ENCODE measurements around the gene STK39. TPM values are rescaled to one million over a fixed set of nuclear protein-coding genes. Genes with fewer than 3 reads are reported as not detected.

Gene STK39
- total and polyA plus RNA-seq, 2 donors from 2014 or later = 15.9 to 27.1 TPM

- H3K9me3 ChIP-seq (ENCODE audit: control insufficient read depth in 2 of 3, insufficient read depth in 1 of 3, low read length in 3 of 3) = no peaks in the 10 kb centered on the region
- H3K4me1 ChIP-seq (ENCODE audit: control insufficient read depth in 2 of 3, insufficient read depth in 2 of 3, low read depth in 1 of 3, low read length in 3 of 3) = peaks cover 0 to 7% (median 6%) of the 10 kb centered on the region in 3 donors
- no peak for FAIRE-seq
- TF ChIP-seq CTCF (IDR thresholded peaks at IDR 0.05; ENCODE audit: borderline replicate concordance, extremely low read depth, insufficient read depth) = no peak
- no peak for DNase-seq
- H3K4me3 ChIP-seq (ENCODE audit: low read length in 3 of 3) = no peak overlapping the region
- no peaks in the 10 kb centered on the region for H3K27me3 ChIP-seq (ENCODE audit: control insufficient read depth, insufficient read depth, low read length)
- intact Hi-C loops (cut with DNase I) = no loop called here
- H3K27ac ChIP-seq (ENCODE audit: low read depth in 2 of 2, low read length in 2 of 2) = no peak overlapping the region
- no peak overlapping the region for H3K9ac ChIP-seq (ENCODE audit: low read length in 3 of 3)
- H3K36me3 ChIP-seq (ENCODE audit: control insufficient read depth in 2 of 3, insufficient read depth in 3 of 3, low read length in 3 of 3) = no peaks in the 10 kb centered on the region
Observed at GRCh38 chr2:168207851-168208250, 39.5 kb downstream of the STK39 start.

GRCh38 chr2:168203762-168204693 is 43.4 kb downstream of the STK39 start:
- no peak for TF ChIP-seq CTCF (IDR thresholded peaks at IDR 0.05; ENCODE audit: borderline replicate concordance, extremely low read depth, insufficient read depth)
- H3K27ac ChIP-seq (ENCODE audit: low read depth in 2 of 2, low read length in 2 of 2) = no peak overlapping the region
- no peaks in the 10 kb centered on the region for H3K9me3 ChIP-seq (ENCODE audit: control insufficient read depth in 2 of 3, insufficient read depth in 1 of 3, low read length in 3 of 3)
- DNase-seq = no peak
- intact Hi-C loops (cut with DNase I) = no loop called here
- no peak overlapping the region for H3K4me3 ChIP-seq (ENCODE audit: low read length in 3 of 3)
- peaks cover 0 to 5% (median 0%) of the 10 kb centered on the region in 3 donors for H3K4me1 ChIP-seq (ENCODE audit: control insufficient read depth in 2 of 3, insufficient read depth in 2 of 3, low read depth in 1 of 3, low read length in 3 of 3)
- no peaks in the 10 kb centered on the region for H3K36me3 ChIP-seq (ENCODE audit: control insufficient read depth in 2 of 3, insufficient read depth in 3 of 3, low read length in 3 of 3)
- FAIRE-seq = no peak
- no peaks in the 10 kb centered on the region for H3K27me3 ChIP-seq (ENCODE audit: control insufficient read depth, insufficient read depth, low read length)
- no peak overlapping the region for H3K9ac ChIP-seq (ENCODE audit: low read length in 3 of 3)

GRCh38 chr2:168201584-168202116 is 45.7 kb downstream of the STK39 start:
- H3K27ac ChIP-seq (ENCODE audit: low read depth in 2 of 2, low read length in 2 of 2) = no peak overlapping the region
- no peak for TF ChIP-seq CTCF (IDR thresholded peaks at IDR 0.05; ENCODE audit: borderline replicate concordance, extremely low read depth, insufficient read depth)
- H3K4me3 ChIP-seq (ENCODE audit: low read length in 3 of 3) = no peak overlapping the region
- H3K9ac ChIP-seq (ENCODE audit: low read length in 3 of 3) = no peak overlapping the region
- intact Hi-C loops (cut with DNase I) = no loop called here
- no peaks in the 10 kb centered on the region for H3K27me3 ChIP-seq (ENCODE audit: control insufficient read depth, insufficient read depth, low read length)
- H3K9me3 ChIP-seq (ENCODE audit: control insufficient read depth in 2 of 3, insufficient read depth in 1 of 3, low read length in 3 of 3) = no peaks in the 10 kb centered on the region
- FAIRE-seq (no peak), DNase-seq (no peak)
- peaks cover 0 to 5% (median 0%) of the 10 kb centered on the region in 3 donors for H3K4me1 ChIP-seq (ENCODE audit: control insufficient read depth in 2 of 3, insufficient read depth in 2 of 3, low read depth in 1 of 3, low read length in 3 of 3)
- no peaks in the 10 kb centered on the region for H3K36me3 ChIP-seq (ENCODE audit: control insufficient read depth in 2 of 3, insufficient read depth in 3 of 3, low read length in 3 of 3)

All from kidney (tissue), 14 donors.